ENCODE results near the gene REG4. TPM values are rescaled to one million over a fixed set of nuclear protein-coding genes. Genes with fewer than 3 reads are reported as not detected.
A peak's percentile ranks its signal among the peaks of the same experiment; 100 is the strongest.

REG4 gene
- total and polyA plus RNA-seq, 8 donors, result not detected

DNA sequence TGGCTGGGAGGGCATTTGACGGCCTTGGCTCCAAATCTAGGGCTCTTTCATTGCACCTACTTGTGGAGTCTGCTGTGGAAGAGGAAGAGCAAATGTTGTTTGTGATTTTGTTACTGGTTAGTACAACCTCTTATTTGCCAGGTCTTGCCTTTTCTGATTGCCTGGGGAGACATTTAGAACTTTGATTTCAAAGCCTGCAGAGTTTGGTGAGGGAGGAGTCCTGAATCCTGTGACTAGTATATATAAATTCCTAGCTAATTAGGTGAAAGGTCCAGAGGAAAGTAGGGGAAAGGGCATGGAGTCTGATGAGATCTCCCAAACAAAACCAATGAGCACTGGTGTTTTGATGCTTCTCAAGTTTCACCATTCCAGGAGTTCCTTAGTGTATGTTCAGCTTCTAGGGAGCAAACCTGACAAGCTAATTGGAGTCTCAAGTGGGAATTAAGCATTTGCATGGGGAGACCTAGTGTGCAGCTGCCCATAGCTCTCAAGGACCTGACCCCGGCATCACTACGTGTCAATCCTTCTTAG is 37.5 kb downstream of the REG4 start:
- no peak for DNase-seq
- H3K4me3 ChIP-seq, result no peak overlapping the region
- peaks cover 0 to 6% of the 10 kb centered on the region in 2 donors for H3K4me1 ChIP-seq
- H3K27me3 ChIP-seq, result no peaks in the 10 kb centered on the region
- no peak for ATAC-seq
- H3K9me3 ChIP-seq, result no peaks in the 10 kb centered on the region
- intact Hi-C loops (cut with DNase I), result no loop called here
- no peaks in the 10 kb centered on the region for H3K36me3 ChIP-seq
- no peak overlapping the region for H3K27ac ChIP-seq
- TF ChIP-seq CTCF (IDR thresholded peaks at IDR 0.05), result no peak

- H3K4me3 ChIP-seq, result no peak overlapping the region
- H3K4me1 ChIP-seq, result peaks cover 0 to 6% of the 10 kb centered on the region in 2 donors
- H3K36me3 ChIP-seq, result no peaks in the 10 kb centered on the region
- H3K27ac ChIP-seq, result no peak overlapping the region
- ATAC-seq, result no peak
- no peaks in the 10 kb centered on the region for H3K9me3 ChIP-seq
- TF ChIP-seq CTCF (IDR thresholded peaks at IDR 0.05), result no peak
- DNase-seq, result no peak
- no peaks in the 10 kb centered on the region for H3K27me3 ChIP-seq
- intact Hi-C loops (cut with DNase I), result no loop called here
Observed at GRCh38 chr1:119772298-119772697, 39.0 kb downstream of the REG4 start.

- Histone ChIP-seq H3K4me1 (peaks cover 0 to 6% of the 10 kb centered on the region in 2 donors), H3K27ac (no peak overlapping the region), H3K9me3 (no peaks in the 10 kb centered on the region), H3K4me3 (no peak overlapping the region), H3K36me3 (no peaks in the 10 kb centered on the region), H3K27me3 (no peaks in the 10 kb centered on the region)
- no peak for TF ChIP-seq CTCF (IDR thresholded peaks at IDR 0.05)
- intact Hi-C loops (cut with DNase I), result no loop called here
- peak; percentile 77 for ATAC-seq
- DNase-seq, result peak in 1 of 4 donors; percentile 46
Observed at GRCh38 chr1:119771770-119772169, 39.5 kb downstream of the REG4 start.

DNA sequence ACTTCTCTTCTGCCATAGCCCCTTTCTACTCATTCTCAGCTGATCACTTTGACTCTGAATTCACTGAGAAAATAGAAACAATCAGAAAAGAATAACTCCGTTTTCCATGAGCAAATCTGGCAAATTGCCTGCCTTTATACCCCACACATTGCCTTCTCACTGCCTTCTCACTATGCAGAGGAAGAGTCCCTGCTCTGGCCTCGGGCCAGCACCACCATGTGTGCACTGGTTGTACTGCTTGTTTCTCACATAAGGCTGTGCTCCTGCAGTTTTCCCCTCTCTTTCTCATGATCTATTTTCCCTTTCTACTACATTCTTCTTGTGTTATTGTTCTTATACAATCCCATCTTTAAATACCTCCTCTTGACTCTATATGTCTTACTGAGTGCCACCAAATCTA is 40.2 kb downstream of the REG4 start:
- no peaks in the 10 kb centered on the region for H3K9me3 ChIP-seq
- TF ChIP-seq CTCF (IDR thresholded peaks at IDR 0.05), result no peak
- DNase-seq (peak in 1 of 4 donors; percentile 49), ATAC-seq (no peak)
- H3K27ac ChIP-seq, result no peak overlapping the region
- H3K27me3 ChIP-seq, result no peaks in the 10 kb centered on the region
- H3K4me3 ChIP-seq, result no peak overlapping the region
- no peaks in the 10 kb centered on the region for H3K36me3 ChIP-seq
- peaks cover 0 to 6% of the 10 kb centered on the region in 2 donors for H3K4me1 ChIP-seq
- intact Hi-C loops (cut with DNase I), result no loop called here

DNA sequence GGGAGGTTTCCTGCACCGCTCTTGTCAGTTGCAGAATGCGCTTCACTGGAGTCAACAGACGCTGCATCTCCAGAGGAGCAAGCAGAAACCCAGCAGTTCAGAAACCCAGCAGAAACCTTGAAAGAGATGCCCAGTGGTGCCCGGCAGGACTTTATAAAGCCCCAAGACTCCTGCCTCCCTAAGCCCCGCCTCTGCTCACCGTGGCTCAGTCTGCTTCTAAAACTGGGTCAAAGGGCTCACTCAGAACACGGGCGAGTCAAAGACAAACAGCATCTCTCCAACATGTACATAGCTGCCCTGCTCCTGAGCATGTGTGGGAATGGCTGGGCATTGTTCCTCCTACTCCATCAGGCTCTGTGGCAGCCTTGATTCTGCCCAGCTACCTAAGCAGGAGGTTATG is 42.5 kb downstream of the REG4 start, which contains the start of gene HMGCS2:
Gene HMGCS2 (minus strand): TSS at position 128 of the 400 bp plus-strand sequence. CDS start 61 bp downstream, at position 67.
- H3K27me3 ChIP-seq, result no peaks in the 10 kb centered on the region
- intact Hi-C loops (cut with DNase I), result no loop called here
- H3K4me1 ChIP-seq, result peaks cover 0 to 2% of the 10 kb centered on the region in 2 donors
- no peaks in the 10 kb centered on the region for H3K36me3 ChIP-seq
- DNase-seq, result no peak
- H3K4me3 ChIP-seq, result no peak within 1 kb of the TSS
- TF ChIP-seq CTCF (IDR thresholded peaks at IDR 0.05), result no peak
- H3K27ac ChIP-seq, result no peak within 1 kb of the TSS
- peaks cover 0 to 5% of the 10 kb centered on the region in 2 donors for H3K9me3 ChIP-seq
- ATAC-seq, result peak; percentile 77
